HCT116 (cell line): ENCODE measurements around the gene TOX2. TPM values are rescaled to one million over a fixed set of nuclear protein-coding genes. Genes with fewer than 3 reads are reported as not detected.

Experiments
- ATAC-seq: fragments of 200-7000 bp; cut with Tn5 transposase; 2 replicates; pipeline ENCODE4 v1.9.1; 2020; ENCODE audit warnings: mild to moderate bottlenecking, moderate library complexity
- BruUV-seq: library from RNA; stranded (reverse); fragments of 400-500 nt; replicated peaks from 2 replicates; lab custom pipeline; 2021; lab: Mats Ljungman, UMichigan
- CTCF ChIA-PET: fragments of 300-600 bp; sonication (Branson Sonifier 250); formaldehyde crosslinking; loops from one replicate; lab custom pipeline; 2021; ENCODE audit warnings: antibody characterized with exemption; lab: Charles Lee
- POLR2A ChIA-PET: fragments of 300-600, 350-600 bp; sonication (Branson Sonifier 250); formaldehyde crosslinking; loops from one replicate; lab custom pipeline; 2021; ENCODE audit warnings: antibody characterized with exemption; lab: Charles Lee
- RAD21 ChIA-PET, 2 experiments: fragments of 300-600 bp; sonication (Branson Sonifier 250); formaldehyde crosslinking; loops; one replicate each; lab custom pipeline; 2023; ENCODE audit warnings: low total read pairs in 2 of 2; ENCODE audit not compliant: uncharacterized antibody in 2 of 2, unreplicated experiment in 2 of 2, low non-redundant PET in 1 of 2; lab: Charles Lee
- DNase-seq: peaks from one replicate; pipeline ENCODE4 v3.0.0-alpha.2; 2010; ENCODE audit warnings: low read depth, low spot score
- H2AFZ ChIP-seq: fragments of 200-600 bp; shearing (Covaris generic), sonication (generic); 2 replicates; pipeline ENCODE4 v1.6.1; 2017; ENCODE audit warnings: low read depth, mixed run types, mixed read lengths, antibody characterized with exemption, low read length; ENCODE audit not compliant: poor library complexity, severe bottlenecking
- H3K27ac ChIP-seq: 2 replicates; pipeline ENCODE4 v1.5.1; 2012; ENCODE audit warnings: low read depth, low read length
- H3K27me3 ChIP-seq: fragments of 200-600 bp; sonication (generic); 2 replicates; pipeline ENCODE4 v1.6.1; 2016; ENCODE audit warnings: mixed run types, low read length, mixed read lengths; ENCODE audit not compliant: insufficient read depth
- H3K36me3 ChIP-seq, 2 experiments: fragments of 200-500 bp in 1 of 2; fragments of 200-600 bp in 1 of 2; sonication (Bioruptor generic) in 1 of 2; sonication (generic) in 1 of 2; 2 replicates each; pipeline versions ENCODE4 v1.5.1 to v1.6.1; 2014 to 2016; ENCODE audit warnings: low read length in 2 of 2, inconsistent platforms in 1 of 2, mixed read lengths in 1 of 2, mixed run types in 1 of 2; ENCODE audit not compliant: insufficient read depth in 2 of 2, control insufficient read depth in 1 of 2
- H3K4me1 ChIP-seq, 2 experiments: fragments of 200-600 bp in 1 of 2; sonication (generic) in 1 of 2; 2 replicates each; pipeline versions ENCODE4 v1.5.1 to v1.6.1; 2012 to 2017; ENCODE audit warnings: low read length in 2 of 2, inconsistent platforms in 1 of 2, mild to moderate bottlenecking in 1 of 2, mixed read lengths in 1 of 2, mixed run types in 1 of 2, moderate library complexity in 1 of 2; ENCODE audit not compliant: insufficient read depth in 2 of 2, control insufficient read depth in 1 of 2
- H3K4me2 ChIP-seq: fragments of 200-600 bp; sonication (generic); 2 replicates; pipeline ENCODE4 v1.6.1; 2017; ENCODE audit warnings: mixed run types, low read length, mixed read lengths
- H3K4me3 ChIP-seq, 2 experiments: fragments of 200-600 bp in 1 of 2; sonication (generic) in 1 of 2; replicated peaks in 1 of 2; 2 replicates each; pipeline ENCODE4 v1.5.1; 2011 to 2016; ENCODE audit warnings: low read length in 2 of 2, control low read depth in 1 of 2, low read depth in 1 of 2, mild to moderate bottlenecking in 1 of 2, mixed read lengths in 1 of 2, mixed run types in 1 of 2
- H3K79me2 ChIP-seq: fragments of 200-600 bp; sonication (generic); 2 replicates; pipeline ENCODE4 v1.6.1; 2017; ENCODE audit warnings: mild to moderate bottlenecking, mixed run types, low read length, moderate library complexity, mixed read lengths; ENCODE audit not compliant: insufficient read depth
- H3K9ac ChIP-seq: fragments of 200-600 bp; sonication (generic); 2 replicates; pipeline ENCODE4 v1.6.1; 2016; ENCODE audit warnings: low read length, mixed read lengths
- H3K9me2 ChIP-seq: fragments of 200-600 bp; sonication (generic), shearing (Covaris generic); 2 replicates; pipeline ENCODE4 v1.6.1; 2017; ENCODE audit warnings: mixed run types, mild to moderate bottlenecking, moderate library complexity; ENCODE audit not compliant: insufficient read depth
- H3K9me3 ChIP-seq, 2 experiments: fragments of 200-500 bp in 1 of 2; fragments of 200-600 bp in 1 of 2; sonication (Bioruptor generic) in 1 of 2; sonication (generic) in 1 of 2; 2 replicates each; pipeline ENCODE4 v1.6.1; 2014 to 2017; ENCODE audit warnings: low read length in 2 of 2, mixed read lengths in 2 of 2, inconsistent platforms in 1 of 2, low read depth in 1 of 2, mild to moderate bottlenecking in 1 of 2, mixed run types in 1 of 2, moderate library complexity in 1 of 2; ENCODE audit not compliant: control insufficient read depth in 1 of 2, insufficient read depth in 1 of 2
- H4K20me1 ChIP-seq: fragments of 200-600 bp; sonication (generic), shearing (Covaris generic); 2 replicates; pipeline ENCODE4 v1.6.1; 2017; ENCODE audit warnings: mixed run types, mild to moderate bottlenecking, moderate library complexity; ENCODE audit not compliant: insufficient read depth
- ATF3 ChIP-seq: IDR thresholded peaks from 2 replicates; pipeline ENCODE4 v1.6.1; 2012
- CBX3 ChIP-seq: IDR thresholded peaks from 2 replicates; pipeline ENCODE4 v1.6.1; 2012; ENCODE audit warnings: low read depth
- CEBPB ChIP-seq: IDR thresholded peaks from 2 replicates; pipeline ENCODE4 v1.6.1; 2012; ENCODE audit warnings: low read depth
- EGR1 ChIP-seq: IDR thresholded peaks from 2 replicates; pipeline ENCODE4 v1.6.1; 2012; ENCODE audit warnings: low read depth
- EZH2 ChIP-seq: fragments of 200-600 bp; sonication (generic); IDR thresholded peaks from 2 replicates; pipeline ENCODE4 v1.6.1; 2017; ENCODE audit warnings: antibody characterized with exemption, mixed run types
- EZH2phosphoT487 ChIP-seq: fragments of 200-600 bp; IDR thresholded peaks from 2 replicates; pipeline ENCODE4 v1.6.1; 2018; ENCODE audit warnings: antibody characterized with exemption, borderline replicate concordance
- POLR2AphosphoS5 ChIP-seq: IDR thresholded peaks from 2 replicates; pipeline ENCODE4 v1.6.1; 2011; ENCODE audit warnings: mild to moderate bottlenecking, low read depth, low read length, moderate library complexity
- RAD21 ChIP-seq: IDR thresholded peaks from 2 replicates; pipeline ENCODE4 v1.6.1; 2012; ENCODE audit warnings: low read depth, mild to moderate bottlenecking
- SRF ChIP-seq: IDR thresholded peaks from 2 replicates; pipeline ENCODE4 v1.6.1; 2012; ENCODE audit warnings: low read depth
- YY1 ChIP-seq: IDR thresholded peaks from 2 replicates; pipeline ENCODE4 v1.6.1; 2011; ENCODE audit warnings: low read length, low read depth, moderate library complexity, mild to moderate bottlenecking; ENCODE audit not compliant: insufficient replicate concordance; ENCODE audit errors: extremely low read depth
- ZBTB33 ChIP-seq: IDR thresholded peaks from 2 replicates; pipeline ENCODE4 v1.6.1; 2011; ENCODE audit warnings: mild to moderate bottlenecking, low read length, moderate library complexity; ENCODE audit not compliant: insufficient replicate concordance; ENCODE audit errors: extremely low read depth
- ZNF274 ChIP-seq: fragments of 200-500 bp; sonication (Bioruptor generic); IDR thresholded peaks from 2 replicates; pipeline ENCODE4 v1.6.1; 2014; ENCODE audit warnings: mild to moderate bottlenecking, low read depth, low read length, inconsistent platforms
- intact Hi-C: fragments of 100-400 bp; cut with micrococcal nuclease; formaldehyde crosslinking; loops from 2 replicates; pipeline ENCODE4 v1.10.0; 2022
- total RNA-seq: library from RNA; stranded (reverse); gene quantifications from one replicate; pipeline ENCODE4 v1.2.1, GENCODE V29; 2021; ENCODE audit not compliant: unreplicated experiment
- TF ChIP-seq, protein P1 (sequence below), 3 experiments: fragments of 200-600 bp in 1 of 3; sonication (generic) in 1 of 3; IDR thresholded peaks in 2 of 3; conservative IDR thresholded peaks in 1 of 3; 2 replicates each; pipeline ENCODE4 v1.5.1; 2012 to 2017; ENCODE audit warnings: low read depth in 2 of 3, low read length in 2 of 3, antibody characterized with exemption in 1 of 3, borderline replicate concordance in 1 of 3, control low read depth in 1 of 3, mild to moderate bottlenecking in 1 of 3, mixed read lengths in 1 of 3, mixed run types in 1 of 3, moderate library complexity in 1 of 3; ENCODE audit not compliant: insufficient read depth in 1 of 3
- TF ChIP-seq, protein P2 (sequence below): IDR thresholded peaks from 2 replicates; pipeline ENCODE4 v1.6.1; 2012

Gene TOX2
- total RNA-seq, 1 experiment from 2014 or later, result 39.6 TPM

GRCh38 chr20:43983359-43983758 is 68.7 kb downstream of the TOX2 start:
- Histone ChIP-seq H2AFZ (no peak overlapping the region), H3K9ac (no peak overlapping the region), H3K9me2 (no peaks in the 10 kb centered on the region), H4K20me1 (no peaks in the 10 kb centered on the region), H3K4me1 (peaks cover 0 to 19% of the 10 kb centered on the region in 2 experiments; a peak in 2 of 4 replicates), H3K36me3 (no peaks in the 10 kb centered on the region), H3K79me2 (no peaks in the 10 kb centered on the region), H3K9me3 (no peaks in the 10 kb centered on the region), H3K27me3 (no peaks in the 10 kb centered on the region), H3K4me2 (no peak overlapping the region), H3K4me3 (no peak overlapping the region), H3K27ac (no peak overlapping the region)
- DNase-seq (no peak), ATAC-seq (peak; percentile 80)
- intact Hi-C loops, result no loop called here
- TF ChIP-seq EGR1 (no peak), CBX3 (peak; percentile 74; the same call in 1 of the 2 replicates), YY1 (no peak), CEBPB (no peak), SRF (no peak), RAD21 (peak; percentile 43; the same call in 1 of the 2 replicates)
- TF ChIP-seq, protein P1, sequence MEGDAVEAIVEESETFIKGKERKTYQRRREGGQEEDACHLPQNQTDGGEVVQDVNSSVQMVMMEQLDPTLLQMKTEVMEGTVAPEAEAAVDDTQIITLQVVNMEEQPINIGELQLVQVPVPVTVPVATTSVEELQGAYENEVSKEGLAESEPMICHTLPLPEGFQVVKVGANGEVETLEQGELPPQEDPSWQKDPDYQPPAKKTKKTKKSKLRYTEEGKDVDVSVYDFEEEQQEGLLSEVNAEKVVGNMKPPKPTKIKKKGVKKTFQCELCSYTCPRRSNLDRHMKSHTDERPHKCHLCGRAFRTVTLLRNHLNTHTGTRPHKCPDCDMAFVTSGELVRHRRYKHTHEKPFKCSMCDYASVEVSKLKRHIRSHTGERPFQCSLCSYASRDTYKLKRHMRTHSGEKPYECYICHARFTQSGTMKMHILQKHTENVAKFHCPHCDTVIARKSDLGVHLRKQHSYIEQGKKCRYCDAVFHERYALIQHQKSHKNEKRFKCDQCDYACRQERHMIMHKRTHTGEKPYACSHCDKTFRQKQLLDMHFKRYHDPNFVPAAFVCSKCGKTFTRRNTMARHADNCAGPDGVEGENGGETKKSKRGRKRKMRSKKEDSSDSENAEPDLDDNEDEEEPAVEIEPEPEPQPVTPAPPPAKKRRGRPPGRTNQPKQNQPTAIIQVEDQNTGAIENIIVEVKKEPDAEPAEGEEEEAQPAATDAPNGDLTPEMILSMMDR (IDR thresholded peaks at IDR 0.05 in 2 of 3, conservative IDR thresholded peaks at IDR 0.05 in 1 of 3; ENCODE audit: borderline replicate concordance in 1 of 3, insufficient read depth in 1 of 3, low read depth in 2 of 3, low read length in 2 of 3), result peak in 2 of 3 experiments; percentile 70 to 85; a peak in 4 of 6 replicates
- POLR2A ChIA-PET, result no interaction called here
- CTCF ChIA-PET, result interaction anchor here (1.0 to 2.7 kb wide), 13 partner anchors 9 to 535 kb away, joined by 3 to 11 read pairs (median 4); no protein-coding TSS in a partner anchor
- no TSS peak for BruUV-seq
- RAD21 ChIA-PET, result no interaction called here

DNA sequence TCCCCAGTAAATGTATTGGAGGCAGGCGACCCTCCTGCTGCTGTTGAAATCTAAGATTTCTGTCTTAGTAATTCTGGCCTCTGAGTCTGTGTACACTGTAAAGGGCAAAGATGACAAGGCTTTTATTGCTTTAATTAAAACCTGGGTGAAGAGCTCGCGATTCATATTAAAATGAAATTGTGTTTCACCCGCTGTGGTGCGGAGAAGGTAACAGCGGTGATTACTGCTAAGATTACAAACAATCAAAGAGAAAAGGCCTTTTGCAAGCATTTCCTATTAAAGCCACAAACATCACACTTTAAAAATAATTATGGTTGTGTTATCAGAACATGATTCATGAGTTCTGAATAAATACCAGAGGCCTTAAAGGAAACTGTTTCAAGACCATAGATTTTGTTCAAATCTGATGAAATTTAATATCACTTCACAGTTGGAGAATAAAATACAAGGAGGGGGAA is 69.3 kb downstream of the TOX2 start:
- ATAC-seq, result no peak
- H3K9me2 ChIP-seq, result no peaks in the 10 kb centered on the region
- TF ChIP-seq ZNF274 (no peak), EGR1 (no peak), POLR2AphosphoS5 (no peak), SRF (no peak), ZBTB33 (no peak), ATF3 (no peak), EZH2 (no peak), EZH2phosphoT487 (no peak)
- TF ChIP-seq, protein P2, sequence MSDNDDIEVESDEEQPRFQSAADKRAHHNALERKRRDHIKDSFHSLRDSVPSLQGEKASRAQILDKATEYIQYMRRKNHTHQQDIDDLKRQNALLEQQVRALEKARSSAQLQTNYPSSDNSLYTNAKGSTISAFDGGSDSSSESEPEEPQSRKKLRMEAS, result no peak

More for the DNA sequence above, 69.3 kb downstream of the TOX2 start:
- POLR2A ChIA-PET, result interaction anchor here (1.1 kb wide), 1 partner anchor 29 kb away, joined by 3 read pairs; no protein-coding TSS in a partner anchor
- Histone ChIP-seq H3K9ac (no peak overlapping the region), H2AFZ (no peak overlapping the region), H3K4me1 (peaks cover 0 to 19% of the 10 kb centered on the region in 2 experiments; a peak in 2 of 4 replicates), H3K27ac (no peak overlapping the region), H3K9me3 (no peaks in the 10 kb centered on the region), H3K27me3 (no peaks in the 10 kb centered on the region), H3K4me2 (no peak overlapping the region), H3K36me3 (no peaks in the 10 kb centered on the region), H3K4me3 (no peak overlapping the region), H4K20me1 (no peaks in the 10 kb centered on the region), H3K79me2 (no peaks in the 10 kb centered on the region)
- intact Hi-C loops, result no loop called here
- BruUV-seq, result no TSS peak
- no peak for DNase-seq
- CTCF ChIA-PET, result interaction anchor here (1.0 to 2.7 kb wide), 9 partner anchors 9 to 214 kb away, joined by 3 to 11 read pairs (median 5); no protein-coding TSS in a partner anchor
- RAD21 ChIA-PET, result no interaction called here
